Activated CD4-positive, alpha-beta T cell treated with anti-CD3 and anti-CD28 coated beads for 48 hours (primary cell): ENCODE data around the gene MAN1C1.
"Not testable (repeated sequence)": the region's sequence is repeated elsewhere in the genome, so short reads cannot be mapped to it uniquely, and the experiment has no call there.

Source experiments
- DNase-seq: peaks from one replicate; pipeline ENCODE4 v3.0.0-alpha.2; 2020

Gene MAN1C1

DNA sequence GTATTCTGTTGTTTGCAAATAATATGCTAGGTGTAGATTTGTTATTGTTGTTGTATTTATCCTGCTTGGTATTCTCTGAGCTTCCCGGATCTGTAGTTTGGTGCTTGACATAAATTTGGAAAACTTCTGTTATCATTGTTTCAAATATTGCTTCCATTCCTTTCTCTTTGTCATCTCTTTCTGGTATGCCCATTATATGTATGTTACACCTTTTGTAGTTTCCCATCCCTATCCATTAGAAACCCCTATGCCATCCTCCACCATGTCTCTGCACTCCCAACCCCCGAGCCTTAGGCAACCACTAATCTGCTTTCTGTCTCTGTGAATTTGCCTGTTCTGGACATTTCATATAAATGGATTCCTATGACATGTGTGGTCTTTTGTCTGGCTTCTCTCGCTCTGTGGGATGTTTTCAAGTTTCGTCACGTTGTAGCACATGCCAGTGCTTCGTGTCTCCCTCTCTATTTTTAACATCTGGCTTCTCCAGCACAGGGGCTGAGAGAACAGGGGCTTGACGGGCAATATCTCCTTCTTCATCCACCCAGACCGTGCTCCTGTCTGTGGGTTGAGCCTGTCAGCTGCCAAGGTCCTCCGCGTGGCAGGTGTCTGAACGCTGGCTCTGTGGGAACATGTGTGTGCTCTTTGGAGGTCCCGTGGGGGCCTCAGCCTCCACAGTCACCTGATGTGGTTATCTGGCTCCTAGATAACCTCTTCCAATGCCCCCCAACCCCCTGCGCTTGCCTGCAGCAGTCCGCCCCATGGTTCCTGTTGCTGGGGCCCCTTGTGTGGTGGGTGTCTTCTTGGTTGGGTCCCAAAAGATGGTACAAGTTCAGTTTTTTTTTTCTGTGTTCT, 32.8 kb upstream of the MAN1C1 start:
- no peak for DNase-seq

DNA sequence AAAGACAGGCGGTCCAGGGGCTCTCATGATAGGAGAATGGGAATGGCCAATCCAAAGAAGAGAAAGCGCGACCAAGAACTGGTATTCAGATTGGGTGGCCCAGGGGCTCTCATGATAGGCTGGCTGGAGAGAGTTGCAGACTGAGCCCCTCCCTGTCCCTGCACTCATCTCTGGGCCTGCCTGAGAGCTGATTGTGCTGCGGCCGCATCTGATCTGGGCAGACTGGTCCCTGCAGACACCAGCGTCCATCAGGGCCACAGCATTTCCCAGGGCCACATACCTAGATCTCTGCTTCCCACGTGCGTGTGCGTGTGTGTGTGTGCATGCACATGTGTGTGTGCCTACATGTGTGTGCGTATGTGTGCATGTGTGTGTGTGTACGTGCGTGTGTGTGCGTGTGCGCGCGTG, 30.4 kb upstream of the MAN1C1 start:
- no peak for DNase-seq

DNA sequence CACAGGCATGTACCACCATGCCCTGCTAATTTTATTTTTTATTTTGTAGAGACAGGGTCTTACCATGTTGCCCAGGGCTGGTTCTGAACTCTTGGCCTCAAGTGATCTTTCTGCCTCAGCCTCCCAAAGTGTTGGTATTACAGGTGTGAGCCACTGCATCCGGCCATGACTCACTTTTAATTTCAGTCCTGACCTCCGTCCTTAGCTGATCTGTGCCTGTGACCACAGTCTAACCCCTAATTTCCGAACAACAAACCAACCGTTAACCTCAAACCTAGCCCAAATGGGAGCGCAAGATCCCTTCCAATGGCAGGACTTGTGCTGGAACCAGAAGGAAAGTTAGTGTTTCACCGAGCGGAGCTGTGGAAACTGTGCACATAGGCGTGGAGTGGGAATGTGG, 29.3 kb upstream of the MAN1C1 start:
- DNase-seq: no peak

- DNase-seq: not testable (repeated sequence)
Observed at GRCh38 chr1:25588224-25588623, 28.4 kb upstream of the MAN1C1 start.

- DNase-seq: not testable (repeated sequence)
Observed at GRCh38 chr1:25588786-25589185, 27.8 kb upstream of the MAN1C1 start.

DNA sequence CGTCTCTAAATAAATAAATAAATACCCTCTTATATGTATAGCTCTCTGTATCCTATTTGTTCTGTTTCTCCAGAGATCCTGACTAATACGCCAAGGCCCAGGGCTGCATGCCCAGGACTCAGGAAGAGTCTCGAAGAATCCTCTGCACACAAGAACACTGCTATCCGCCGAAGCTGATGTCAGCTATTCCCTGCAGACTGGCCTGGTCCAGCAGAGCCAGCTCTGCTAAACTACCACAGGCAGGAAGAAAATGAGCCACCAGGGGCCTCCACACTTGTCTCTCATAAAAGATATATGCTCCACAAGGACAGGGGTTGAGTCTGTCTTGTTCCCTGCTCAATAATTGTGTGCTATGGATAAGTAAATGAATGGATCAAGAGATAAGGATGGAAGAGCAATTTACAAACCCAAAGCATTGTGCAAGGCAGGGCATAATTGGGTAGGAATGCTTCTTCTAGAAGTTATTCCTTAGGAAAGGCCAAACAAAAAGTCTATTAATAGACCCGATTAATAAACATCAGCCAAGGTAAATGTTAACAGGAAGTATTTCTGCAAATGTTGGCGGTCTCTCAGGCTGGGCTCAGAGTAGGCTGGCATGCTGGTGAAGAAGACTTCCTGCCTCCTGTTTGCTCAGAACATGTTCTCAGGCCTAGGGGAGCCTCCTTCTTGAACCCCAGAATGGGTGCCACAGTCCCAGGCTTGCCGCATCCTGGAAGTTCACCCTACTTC, 26.3 kb upstream of the MAN1C1 start:
- no peak for DNase-seq

- no peak for DNase-seq
Observed at GRCh38 chr1:25593861-25594260, 22.7 kb upstream of the MAN1C1 start.

- no peak for DNase-seq
Observed at GRCh38 chr1:25594971-25595370, 21.6 kb upstream of the MAN1C1 start.

- not testable (repeated sequence) for DNase-seq
Observed at GRCh38 chr1:25596641-25597040, 19.9 kb upstream of the MAN1C1 start.

DNA sequence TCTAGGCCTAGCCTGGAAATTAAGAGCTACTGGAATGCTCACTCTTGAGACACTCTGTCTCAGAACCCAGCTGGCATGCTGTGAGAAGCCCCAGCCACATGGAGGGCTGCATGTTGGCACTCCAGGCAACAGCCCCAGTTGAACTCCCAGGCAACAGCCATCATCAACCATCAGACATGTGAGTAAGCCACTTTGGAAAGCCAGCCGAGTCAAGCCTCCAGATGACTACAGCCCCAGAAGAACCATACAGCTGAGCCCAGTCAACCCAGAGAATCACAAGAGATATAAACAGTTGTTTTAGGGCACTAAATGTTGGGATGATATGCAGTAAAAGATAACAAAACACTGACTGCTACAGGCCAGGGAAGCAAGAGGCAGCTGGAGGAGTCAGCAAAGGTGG, 17.7 kb upstream of the MAN1C1 start:
- no peak for DNase-seq

- DNase-seq: no peak
Observed at GRCh38 chr1:25599969-25600610, 16.5 kb upstream of the MAN1C1 start.

GRCh38 chr1:25600971-25601699, 15.5 kb upstream of the MAN1C1 start:
- not testable (repeated sequence) for DNase-seq

GRCh38 chr1:25603779-25604538, 12.6 kb upstream of the MAN1C1 start:
- DNase-seq: not testable (repeated sequence)

DNA sequence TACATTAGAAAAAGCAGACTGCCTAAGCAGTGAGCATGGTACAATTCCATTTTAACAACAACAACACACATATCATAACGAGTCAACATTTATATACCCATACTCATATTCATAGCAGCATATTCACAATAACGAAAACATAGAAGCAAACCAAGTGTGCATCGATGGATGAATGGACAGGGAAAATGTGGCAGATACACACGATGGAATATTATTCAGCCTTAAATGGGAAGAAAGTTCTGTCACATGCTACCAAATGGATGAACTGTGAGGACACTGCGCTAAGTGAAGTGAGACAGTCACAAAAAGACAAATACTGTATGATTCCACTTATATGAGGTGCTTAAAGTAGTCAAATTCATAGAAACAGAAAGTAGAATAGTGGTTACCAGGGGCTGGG, 9.5 kb upstream of the MAN1C1 start:
- DNase-seq: no peak

GRCh38 chr1:25608488-25609178, 8.0 kb upstream of the MAN1C1 start:
- DNase-seq: peak; percentile 94

DNA sequence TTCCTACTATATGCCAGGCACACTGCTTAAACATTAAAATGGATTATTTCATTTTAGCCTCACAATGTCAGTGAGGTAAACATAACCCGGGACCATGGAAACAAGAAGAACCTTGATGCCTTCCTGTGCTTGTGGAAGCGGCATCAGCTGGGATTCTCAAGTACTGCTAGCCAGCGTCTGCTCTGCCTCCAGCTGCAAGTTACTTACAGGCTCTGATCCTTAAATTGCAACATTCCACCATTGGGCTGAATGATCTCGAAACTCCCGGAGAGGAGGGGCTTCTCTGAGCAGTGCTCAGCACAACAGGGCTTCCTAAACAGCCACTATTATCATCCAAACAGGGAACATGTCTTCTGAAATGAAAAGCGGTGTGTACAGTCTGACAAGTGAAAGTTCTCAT, 6.7 kb upstream of the MAN1C1 start:
- no peak for DNase-seq

DNA sequence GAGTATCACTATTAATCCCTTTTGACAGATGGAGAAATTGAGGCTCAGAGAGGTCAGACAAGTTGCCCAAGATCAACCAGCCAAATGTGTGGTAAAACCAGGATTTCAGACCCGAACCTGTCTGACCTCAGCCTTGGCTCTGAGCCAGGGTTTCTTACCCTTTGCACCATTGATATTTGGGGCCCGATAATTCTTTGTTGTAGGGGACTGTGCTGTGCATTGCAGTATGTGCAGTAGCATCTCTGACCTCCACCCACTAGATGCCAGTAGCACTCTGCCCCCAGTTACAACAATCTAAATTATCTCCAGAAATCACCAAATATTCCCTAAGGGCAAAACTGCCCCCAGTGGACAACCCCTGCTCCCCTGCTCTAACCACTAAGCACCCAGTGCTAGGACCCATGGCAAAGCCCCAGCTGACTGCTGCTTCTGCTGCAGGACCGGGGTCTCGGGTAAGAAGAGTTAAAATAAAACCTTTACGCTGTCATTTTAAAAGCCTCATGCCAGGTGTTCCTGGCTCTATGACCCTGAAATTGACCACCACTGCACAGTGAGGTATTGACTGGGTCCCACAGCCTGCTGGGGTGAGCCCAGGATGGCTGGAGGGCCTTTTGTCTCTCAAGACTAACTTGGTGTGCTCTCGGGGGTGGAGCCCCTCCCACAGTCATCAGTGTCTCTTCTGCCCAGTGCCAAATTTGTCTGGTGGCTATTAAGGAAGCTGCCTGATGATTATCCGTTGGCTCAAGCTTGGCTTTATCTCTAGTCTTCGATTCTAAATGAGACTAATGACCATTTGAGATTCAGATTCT, 5.6 kb upstream of the MAN1C1 start:
- DNase-seq: no peak

DNA sequence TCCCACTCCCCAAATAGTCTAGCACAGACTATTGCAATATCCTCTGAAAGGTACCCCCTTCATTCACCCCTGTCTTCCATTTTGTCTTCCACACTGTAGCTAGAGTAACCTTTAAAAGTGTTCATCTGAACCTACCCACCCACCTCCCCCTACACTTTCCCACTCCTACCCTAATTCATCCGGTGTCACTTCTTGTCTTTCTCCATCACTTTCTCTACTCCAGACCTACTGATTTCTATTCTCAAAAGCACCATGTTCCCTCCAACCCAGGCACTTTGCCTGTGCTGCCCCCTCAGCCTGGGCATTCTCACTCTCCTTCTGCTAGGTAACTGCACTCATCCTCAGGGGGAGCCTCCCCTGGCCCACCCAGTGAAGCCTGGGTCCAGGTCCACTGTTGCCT, 4.7 kb upstream of the MAN1C1 start:
- no peak for DNase-seq

GRCh38 chr1:25612421-25612820, 4.2 kb upstream of the MAN1C1 start:
- DNase-seq: no peak

GRCh38 chr1:25613091-25613490, 3.5 kb upstream of the MAN1C1 start:
- no peak for DNase-seq
